ENCODE data around the gene SRCAP.

Gene SRCAP

GRCh38 chr16:30724641-30725417, 25.9 kb downstream of the SRCAP start:
- DNase-seq: no peak
- TF ChIP-seq CTCF (IDR thresholded peaks at IDR 0.05; ENCODE audit: low read depth, low read length): no peak
- H3K4me3 ChIP-seq (ENCODE audit: low read depth, low read length): no peak overlapping the region
- no peaks in the 10 kb centered on the region for H3K9me3 ChIP-seq (ENCODE audit: severe bottlenecking)
- H3K27ac ChIP-seq: no peak overlapping the region
- H3K27me3 ChIP-seq (ENCODE audit: insufficient read depth, low read depth, severe bottlenecking): no peaks in the 10 kb centered on the region
- peaks cover 100% of the 10 kb centered on the region for H3K36me3 ChIP-seq

- Histone ChIP-seq H3K4me3 (ENCODE audit: low read depth, low read length) (no peak overlapping the region), H3K36me3 (peaks cover 98% of the 10 kb centered on the region), H3K27ac (no peak overlapping the region), H3K9me3 (ENCODE audit: severe bottlenecking) (no peaks in the 10 kb centered on the region), H3K27me3 (ENCODE audit: insufficient read depth, low read depth, severe bottlenecking) (no peaks in the 10 kb centered on the region)
- TF ChIP-seq CTCF (IDR thresholded peaks at IDR 0.05; ENCODE audit: low read depth, low read length): no peak
- DNase-seq: no peak
These were observed 26.4 kb downstream of the SRCAP start for GRCh38 chr16:30725418-30725792.

GRCh38 chr16:30728321-30728720, 29.4 kb downstream of the SRCAP start:
- TF ChIP-seq CTCF (IDR thresholded peaks at IDR 0.05; ENCODE audit: low read depth, low read length): no peak
- Histone ChIP-seq H3K36me3 (peaks cover 95% of the 10 kb centered on the region), H3K27ac (no peak overlapping the region), H3K27me3 (ENCODE audit: insufficient read depth, low read depth, severe bottlenecking) (no peaks in the 10 kb centered on the region), H3K4me3 (ENCODE audit: low read depth, low read length) (no peak overlapping the region), H3K9me3 (ENCODE audit: severe bottlenecking) (no peaks in the 10 kb centered on the region)
- DNase-seq: no peak

GRCh38 chr16:30728899-30729672, 30.1 kb downstream of the SRCAP start:
- no peak for TF ChIP-seq CTCF (IDR thresholded peaks at IDR 0.05; ENCODE audit: low read depth, low read length)
- Histone ChIP-seq H3K4me3 (ENCODE audit: low read depth, low read length) (no peak overlapping the region), H3K27ac (no peak overlapping the region), H3K27me3 (ENCODE audit: insufficient read depth, low read depth, severe bottlenecking) (no peaks in the 10 kb centered on the region), H3K9me3 (ENCODE audit: severe bottlenecking) (no peaks in the 10 kb centered on the region), H3K36me3 (peaks cover 95% of the 10 kb centered on the region)
- DNase-seq: no peak

GRCh38 chr16:30731411-30731810, 32.4 kb downstream of the SRCAP start:
- H3K27ac ChIP-seq: no peak overlapping the region
- no peaks in the 10 kb centered on the region for H3K27me3 ChIP-seq (ENCODE audit: insufficient read depth, low read depth, severe bottlenecking)
- H3K4me3 ChIP-seq (ENCODE audit: low read depth, low read length): no peak overlapping the region
- no peaks in the 10 kb centered on the region for H3K9me3 ChIP-seq (ENCODE audit: severe bottlenecking)
- DNase-seq: no peak
- no peak for TF ChIP-seq CTCF (IDR thresholded peaks at IDR 0.05; ENCODE audit: low read depth, low read length)
- peaks cover 89% of the 10 kb centered on the region for H3K36me3 ChIP-seq
